ENCODE results near the gene RREB1. TPM values are rescaled to one million over a fixed set of nuclear protein-coding genes. Genes with fewer than 3 reads are reported as not detected.
A peak's percentile ranks its signal among the peaks of the same experiment; 100 is the strongest.

The RREB1 gene
- polyA plus RNA-seq, 2 of the 4 experiments (the other 2 are of a cell fraction), result 2.2 to 5.0 TPM

DNA sequence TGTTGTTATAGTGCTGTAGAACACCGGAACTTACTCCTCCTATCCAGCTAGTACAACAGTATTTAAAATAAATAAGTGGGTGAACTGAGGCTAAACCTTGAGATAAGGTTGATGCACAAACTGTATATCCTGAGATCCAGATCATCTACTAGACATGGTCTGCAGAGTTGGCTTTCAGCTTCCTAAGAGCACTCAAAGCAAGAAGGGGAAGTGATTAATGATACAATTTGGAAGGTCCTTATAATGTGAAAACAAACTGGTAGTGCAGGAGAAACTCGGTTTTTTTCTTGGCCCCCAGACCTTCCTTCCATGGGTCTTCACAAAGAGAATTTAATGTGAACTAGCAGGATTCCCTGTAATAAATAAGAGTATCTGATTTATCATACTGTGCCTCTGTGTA is 27.4 kb upstream of the RREB1 start (continued):
- TF ChIP-seq ATOH8 (CRISPR knock-in tag; IDR thresholded peaks at IDR 0.05; ENCODE audit: low read depth) (no peak), HEYL (CRISPR knock-in tag; IDR thresholded peaks at IDR 0.05) (no peak)

DNA sequence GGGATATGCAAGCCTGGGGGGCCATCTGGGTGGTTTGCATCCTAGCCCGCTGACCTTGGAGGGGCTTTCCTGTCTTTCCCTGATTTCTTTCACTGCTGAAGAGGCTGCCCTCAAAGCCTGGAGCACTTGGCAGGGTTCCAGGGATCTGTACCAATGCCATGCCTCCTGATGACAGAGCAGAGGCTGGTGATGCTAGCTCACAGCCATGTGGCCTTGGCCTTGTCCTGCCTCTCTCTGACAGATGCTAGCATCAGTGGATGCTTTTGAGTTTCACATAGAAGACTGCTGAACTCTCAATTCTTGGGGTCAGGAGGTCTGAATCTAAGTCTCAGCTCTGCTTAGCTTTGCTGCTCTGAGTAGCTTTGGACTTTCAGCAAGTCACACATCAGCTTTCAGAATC is 21.9 kb upstream of the RREB1 start:
- no peak for FAIRE-seq
- ChIA-PET CTCF (interaction anchor here (0.9 to 1.1 kb wide), 3 partner anchors 10 to 180 kb away, joined by 3 to 5 read pairs (median 3); no protein-coding TSS in a partner anchor), POLR2A (no interaction called here)
- Histone ChIP-seq H3K4me1 (no peaks in the 10 kb centered on the region), H3K4me2 (no peak overlapping the region), H3K9me3 (no peaks in the 10 kb centered on the region), H3K27ac (no peak overlapping the region), H3K4me3 (no peak overlapping the region)
- no peak for ATAC-seq
- WGBS (ENCODE audit: missing lambda C conversion rate), result 100% methylated on average over 1 of the region's 1 CpG
- TF ChIP-seq RAD21 (conservative IDR thresholded peaks at IDR 0.05 in 1 of 2, IDR thresholded peaks at IDR 0.05 in 1 of 2) (no peak), GATA3 (IDR thresholded peaks at IDR 0.05; ENCODE audit: borderline replicate concordance) (no peak)
- no peak for DNase-seq (ENCODE audit: low read depth in 1 of 2, low spot score in 1 of 2)

GRCh38 chr6:7086488-7086887 is 21.3 kb upstream of the RREB1 start:
- ATAC-seq (no peak), DNase-seq (ENCODE audit: low read depth in 1 of 2, low spot score in 1 of 2) (no peak), FAIRE-seq (no peak)
- POLR2A ChIA-PET, result no interaction called here
- Histone ChIP-seq H3K4me1 (no peaks in the 10 kb centered on the region), H3K4me3 (no peak overlapping the region), H3K27ac (no peak overlapping the region), H3K4me2 (no peak overlapping the region), H3K9me3 (no peaks in the 10 kb centered on the region)
- CTCF ChIA-PET, result interaction anchor here (0.7 to 1.2 kb wide), 4 partner anchors 9 to 180 kb away, joined by 3 to 5 read pairs (median 3); no protein-coding TSS in a partner anchor
- TF ChIP-seq, protein P1, sequence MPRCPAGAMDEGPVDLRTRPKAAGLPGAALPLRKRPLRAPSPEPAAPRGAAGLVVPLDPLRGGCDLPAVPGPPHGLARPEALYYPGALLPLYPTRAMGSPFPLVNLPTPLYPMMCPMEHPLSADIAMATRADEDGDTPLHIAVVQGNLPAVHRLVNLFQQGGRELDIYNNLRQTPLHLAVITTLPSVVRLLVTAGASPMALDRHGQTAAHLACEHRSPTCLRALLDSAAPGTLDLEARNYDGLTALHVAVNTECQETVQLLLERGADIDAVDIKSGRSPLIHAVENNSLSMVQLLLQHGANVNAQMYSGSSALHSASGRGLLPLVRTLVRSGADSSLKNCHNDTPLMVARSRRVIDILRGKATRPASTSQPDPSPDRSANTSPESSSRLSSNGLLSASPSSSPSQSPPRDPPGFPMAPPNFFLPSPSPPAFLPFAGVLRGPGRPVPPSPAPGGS (IDR thresholded peaks at IDR 0.05), result no peak
- TF ChIP-seq RAD21 (conservative IDR thresholded peaks at IDR 0.05 in 1 of 2, IDR thresholded peaks at IDR 0.05 in 1 of 2), result no peak
- no peak for TF ChIP-seq CHD4 (IDR thresholded peaks at IDR 0.05; ENCODE audit: borderline replicate concordance)
- WGBS (ENCODE audit: missing lambda C conversion rate), result 83% methylated on average over 9 of the region's 9 CpGs

GRCh38 chr6:7087066-7087465 is 20.7 kb upstream of the RREB1 start:
- ATAC-seq (0 out of 6 replicates have a peak, but pooled peaks of 1 of the 2 experiments have one; percentile 30), DNase-seq (ENCODE audit: low read depth in 1 of 2, low spot score in 1 of 2) (no peak), FAIRE-seq (no peak)
- POLR2A ChIA-PET, result interaction anchor here (0.7 kb wide), 1 partner anchor 8 kb away, joined by 3 read pairs; no protein-coding TSS in a partner anchor
- Histone ChIP-seq H3K9me3 (no peaks in the 10 kb centered on the region), H3K4me2 (no peak overlapping the region), H3K4me1 (no peaks in the 10 kb centered on the region), H3K27ac (no peak overlapping the region), H3K4me3 (no peak overlapping the region)
- WGBS (ENCODE audit: missing lambda C conversion rate), result 85% methylated on average over 3 of the region's 3 CpGs
- TF ChIP-seq HES2 (IDR thresholded peaks at IDR 0.05), result no peak
- TF ChIP-seq MYC (IDR thresholded peaks at IDR 0.05; ENCODE audit: borderline replicate concordance, low read length), result no peak
- TF ChIP-seq ESRRA (IDR thresholded peaks at IDR 0.05; ENCODE audit: borderline replicate concordance, low read length), result no peak
- no peak for TF ChIP-seq RFX5 (IDR thresholded peaks at IDR 0.05)
- no peak for TF ChIP-seq MAFK (IDR thresholded peaks at IDR 0.05; ENCODE audit: partially characterized antibody)
- TF ChIP-seq HOXB5 (CRISPR knock-in tag; IDR thresholded peaks at IDR 0.05), result no peak
- no peak for TF ChIP-seq NR3C1 (IDR thresholded peaks at IDR 0.05)
- no peak for TF ChIP-seq JUN (IDR thresholded peaks at IDR 0.05)
- TF ChIP-seq BHLHE40 (IDR thresholded peaks at IDR 0.05; ENCODE audit: low read depth, low read length), result no peak
- TF ChIP-seq KDM5A (IDR thresholded peaks at IDR 0.05), result no peak
- no peak for TF ChIP-seq MAZ (IDR thresholded peaks at IDR 0.05; ENCODE audit: borderline replicate concordance, low read depth, low read length)
- TF ChIP-seq POLR2A (IDR thresholded peaks at IDR 0.05; ENCODE audit: low read length), result no peak
- TF ChIP-seq NFE2L2 (conservative IDR thresholded peaks at IDR 0.05; ENCODE audit: low read length), result no peak
- TF ChIP-seq REST (IDR thresholded peaks at IDR 0.05), result no peak
- no peak for TF ChIP-seq FOXS1 (CRISPR knock-in tag; IDR thresholded peaks at IDR 0.05)
- no peak for TF ChIP-seq CHD4 (IDR thresholded peaks at IDR 0.05; ENCODE audit: borderline replicate concordance)
- TF ChIP-seq, protein P2, sequence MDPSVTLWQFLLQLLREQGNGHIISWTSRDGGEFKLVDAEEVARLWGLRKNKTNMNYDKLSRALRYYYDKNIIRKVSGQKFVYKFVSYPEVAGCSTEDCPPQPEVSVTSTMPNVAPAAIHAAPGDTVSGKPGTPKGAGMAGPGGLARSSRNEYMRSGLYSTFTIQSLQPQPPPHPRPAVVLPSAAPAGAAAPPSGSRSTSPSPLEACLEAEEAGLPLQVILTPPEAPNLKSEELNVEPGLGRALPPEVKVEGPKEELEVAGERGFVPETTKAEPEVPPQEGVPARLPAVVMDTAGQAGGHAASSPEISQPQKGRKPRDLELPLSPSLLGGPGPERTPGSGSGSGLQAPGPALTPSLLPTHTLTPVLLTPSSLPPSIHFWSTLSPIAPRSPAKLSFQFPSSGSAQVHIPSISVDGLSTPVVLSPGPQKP (IDR thresholded peaks at IDR 0.05; ENCODE audit: low read depth, low read length), result no peak
- no peak for TF ChIP-seq POLR2AphosphoS2 (conservative IDR thresholded peaks at IDR 0.05; ENCODE audit: low read length)
- no peak for TF ChIP-seq E2F6 (IDR thresholded peaks at IDR 0.05; ENCODE audit: borderline replicate concordance, low read depth)
- no peak for TF ChIP-seq TFCP2L1 (CRISPR knock-in tag; IDR thresholded peaks at IDR 0.05)
- CTCF ChIA-PET, result interaction anchor here (0.6 to 1.2 kb wide), 4 partner anchors 8 to 152 kb away, joined by 3 to 5 read pairs (median 3); no protein-coding TSS in a partner anchor
